Hepatocyte (in vitro differentiated cells): ENCODE data around the gene MOSMO. TPM values are rescaled to one million over a fixed set of nuclear protein-coding genes. Genes with fewer than 3 reads are reported as not detected.
"Not testable (repeated sequence)": the region's sequence is repeated elsewhere in the genome, so short reads cannot be mapped to it uniquely, and the experiment has no call there.

ENCODE experiments used
- DNase-seq: peaks from one replicate; pipeline ENCODE4 v3.0.0-alpha.2; 2016; ENCODE audit warnings: low spot score
- H2AFZ ChIP-seq: fragments of 200-600 bp; sonication (generic); 2 replicates; pipeline ENCODE4 v1.6.0; 2016; ENCODE audit warnings: antibody characterized with exemption, mild to moderate bottlenecking
- H3K27ac ChIP-seq: fragments of 200-600 bp; sonication (generic); 2 replicates; pipeline ENCODE4 v1.5.1; 2016; ENCODE audit warnings: mild to moderate bottlenecking
- H3K27me3 ChIP-seq: fragments of 200-600 bp; sonication (generic); 2 replicates; pipeline ENCODE4 v1.6.1; 2016
- H3K36me3 ChIP-seq: fragments of 200-600 bp; sonication (generic); replicated peaks from 2 replicates; pipeline ENCODE4 v1.5.1; 2016; ENCODE audit warnings: low read depth; ENCODE audit not compliant: insufficient read depth
- H3K4me1 ChIP-seq: fragments of 200-600 bp; sonication (generic); 2 replicates; pipeline ENCODE4 v1.5.1; 2016; ENCODE audit warnings: mild to moderate bottlenecking, moderate library complexity; ENCODE audit not compliant: insufficient read depth
- H3K4me2 ChIP-seq: fragments of 200-600 bp; sonication (generic); 2 replicates; pipeline ENCODE4 v1.6.0; 2016
- H3K4me3 ChIP-seq: fragments of 200-600 bp; sonication (generic); 2 replicates; pipeline ENCODE4 v1.5.1; 2016; ENCODE audit warnings: mild to moderate bottlenecking
- H3K79me2 ChIP-seq: fragments of 200-600 bp; sonication (generic); 2 replicates; pipeline ENCODE4 v1.6.0; 2017; ENCODE audit warnings: mild to moderate bottlenecking
- H3K9me2 ChIP-seq: fragments of 200-600 bp; sonication (generic); replicated peaks from 2 replicates; pipeline ENCODE4 v1.6.0; 2017; ENCODE audit warnings: mild to moderate bottlenecking; ENCODE audit not compliant: insufficient read depth
- H3K9me3 ChIP-seq: fragments of 200-600 bp; sonication (generic); 2 replicates; pipeline ENCODE4 v1.5.1; 2016; ENCODE audit warnings: low read depth, mild to moderate bottlenecking
- H4K20me1 ChIP-seq: fragments of 200-600 bp; sonication (generic); 2 replicates; pipeline ENCODE4 v1.6.0; 2016; ENCODE audit warnings: mild to moderate bottlenecking; ENCODE audit not compliant: insufficient read depth, poor library complexity, severe bottlenecking
- CTCF ChIP-seq: fragments of 200-600 bp; sonication (generic); IDR thresholded peaks from 2 replicates; pipeline ENCODE4 v1.5.1; 2016; ENCODE audit warnings: antibody characterized with exemption, mild to moderate bottlenecking; ENCODE audit not compliant: poor library complexity
- EZH2 ChIP-seq: fragments of 200-600 bp; sonication (generic); IDR thresholded peaks from 2 replicates; pipeline ENCODE4 v1.6.1; 2016; ENCODE audit warnings: antibody characterized with exemption, mild to moderate bottlenecking, borderline replicate concordance
- EZH2phosphoT487 ChIP-seq: fragments of 200-600 bp; sonication (generic); IDR thresholded peaks from one replicate; pipeline ENCODE4 v1.6.1; 2018; ENCODE audit warnings: antibody characterized with exemption, mild to moderate bottlenecking, low read depth, moderate library complexity; ENCODE audit not compliant: unreplicated experiment, severe bottlenecking
- WGBS: methylation state at CpG from one replicate; pipeline ENCODE4 v1.1.6; 2016; ENCODE audit warnings: low lambda C conversion rate; ENCODE audit errors: missing lambda C conversion rate; 5-methylcytosine and 5-hydroxymethylcytosine counted together
- polyA plus RNA-seq: library from polyadenylated mRNA; unstranded; fragments of >200 nt; fragmentation: Nextera tagmentation; extraction: Ambion mirVana; gene quantifications from 2 replicates; pipeline ENCODE4 v1.2.1, GENCODE V29; 2016
- total RNA-seq: library from RNA; depleted of rRNA; stranded (reverse); fragments of >200 nt; gene quantifications from 2 replicates; pipeline ENCODE4 v1.2.3, GENCODE V29; 2014

The MOSMO gene
- total and polyA plus RNA-seq, 2 experiments from 2014 or later, result 6.5 to 16.1 TPM

- H3K27ac ChIP-seq, result peak overlapping the region; percentile 82
- peak; percentile 17 for DNase-seq
- WGBS, result 82% methylated on average over 9 of the region's 9 CpGs
- no peaks in the 10 kb centered on the region for H3K9me2 ChIP-seq
- no peaks in the 10 kb centered on the region for H3K36me3 ChIP-seq
- no peaks in the 10 kb centered on the region for H3K79me2 ChIP-seq
- H3K27me3 ChIP-seq, result no peaks in the 10 kb centered on the region
- H3K4me1 ChIP-seq, result peaks cover 12% of the 10 kb centered on the region
- no peaks in the 10 kb centered on the region for H3K9me3 ChIP-seq
- no peaks in the 10 kb centered on the region for H4K20me1 ChIP-seq
- TF ChIP-seq EZH2 (no peak), EZH2phosphoT487 (no peak), CTCF (no peak)
- H3K4me3 ChIP-seq, result no peak overlapping the region
- H2AFZ ChIP-seq, result no peak overlapping the region
- peak overlapping the region; percentile 7 for H3K4me2 ChIP-seq
Measured at GRCh38 chr16:21996923-21997696, 10.8 kb upstream of the MOSMO start.

GRCh38 chr16:21997697-21998480 is 10.0 kb upstream of the MOSMO start:
- H3K4me1 ChIP-seq, result peaks cover 12% of the 10 kb centered on the region
- H3K27me3 ChIP-seq, result no peaks in the 10 kb centered on the region
- TF ChIP-seq EZH2phosphoT487, result no peak
- TF ChIP-seq EZH2, result no peak
- no peak for TF ChIP-seq CTCF
- peak; percentile 24 for DNase-seq
- peak overlapping the region; percentile 82 for H3K27ac ChIP-seq
- H4K20me1 ChIP-seq, result no peaks in the 10 kb centered on the region
- no peak overlapping the region for H2AFZ ChIP-seq
- H3K4me2 ChIP-seq, result peak overlapping the region; percentile 7
- H3K36me3 ChIP-seq, result no peaks in the 10 kb centered on the region
- 74% methylated on average over 7 of the region's 7 CpGs for WGBS
- no peak overlapping the region for H3K4me3 ChIP-seq
- no peaks in the 10 kb centered on the region for H3K9me2 ChIP-seq
- no peaks in the 10 kb centered on the region for H3K79me2 ChIP-seq
- no peaks in the 10 kb centered on the region for H3K9me3 ChIP-seq

GRCh38 chr16:22001591-22001990 is 6.3 kb upstream of the MOSMO start:
- no peaks in the 10 kb centered on the region for H3K9me2 ChIP-seq
- TF ChIP-seq EZH2phosphoT487 (no peak), EZH2 (no peak), CTCF (no peak)
- peak overlapping the region; percentile 71 for H3K4me2 ChIP-seq
- H3K4me1 ChIP-seq, result peaks cover 12% of the 10 kb centered on the region
- H3K27me3 ChIP-seq, result no peaks in the 10 kb centered on the region
- WGBS, result 90% methylated on average over 1 of the region's 1 CpG
- H3K4me3 ChIP-seq, result no peak overlapping the region
- no peak overlapping the region for H2AFZ ChIP-seq
- no peak overlapping the region for H3K27ac ChIP-seq
- no peaks in the 10 kb centered on the region for H4K20me1 ChIP-seq
- H3K9me3 ChIP-seq, result no peaks in the 10 kb centered on the region
- no peak for DNase-seq
- no peaks in the 10 kb centered on the region for H3K79me2 ChIP-seq
- no peaks in the 10 kb centered on the region for H3K36me3 ChIP-seq

- not testable (repeated sequence) for H3K9me2 ChIP-seq, DNase-seq, H3K79me2 ChIP-seq, H3K27me3 ChIP-seq, H3K27ac ChIP-seq, H2AFZ ChIP-seq, H3K4me3 ChIP-seq, H3K4me2 ChIP-seq, H4K20me1 ChIP-seq, H3K36me3 ChIP-seq, H3K9me3 ChIP-seq
- 87% methylated on average over 1 of the region's 1 CpG for WGBS
- peaks cover 16% of the 10 kb centered on the region for H3K4me1 ChIP-seq
Measured at GRCh38 chr16:22002047-22002446, 5.9 kb upstream of the MOSMO start.
